Bronchus fibroblast of lung (primary cell): ENCODE measurements around the gene FANCB. TPM values are rescaled to one million over a fixed set of nuclear protein-coding genes. Genes with fewer than 3 reads are reported as not detected.

Source experiments
- total RNA-seq: library from RNA; depleted of rRNA; stranded (reverse); fragments of >200 nt; gene quantifications from 2 replicates; pipeline ENCODE4 v1.2.3, GENCODE V29; 2015

FANCB gene
- 3.0 and 3.9 TPM in 2 replicates for total RNA-seq

GRCh38 chrX:14872851-14873675 lies at the start of gene FANCB, which contains the start of gene MOSPD2:
FANCB (minus strand) TSS chrX:14873069; CDS start chrX:14865510, 7,559 bp downstream.
MOSPD2 (plus strand) TSS chrX:14873421; CDS start chrX:14873529, 108 bp downstream.

Other genes with a start within 250 kb of the FANCB start
- 8.2 and 11.3 TPM in 2 replicates for gene MOSPD2, start 352 bp upstream of the FANCB start, total RNA-seq